Fibroblast of the conjunctiva (primary cell): ENCODE data around the gene UNC5B.
"Not testable (repeated sequence)": the region's sequence is repeated elsewhere in the genome, so short reads cannot be mapped to it uniquely, and the experiment has no call there.

Experiments used
- DNase-seq: peaks from one replicate; pipeline ENCODE4 v3.0.0-alpha.2; 2010; ENCODE audit warnings: low read depth

UNC5B gene

GRCh38 chr10:71209731-71210541 is 2.4 kb upstream of the UNC5B start:
- DNase-seq, result no peak

- DNase-seq, result no peak
Observed at GRCh38 chr10:71210542-71210871, 1.9 kb upstream of the UNC5B start.

GRCh38 chr10:71211053-71211452 is 1.3 kb upstream of the UNC5B start:
- no peak for DNase-seq

GRCh38 chr10:71211775-71212317 is 524 bp upstream of the UNC5B start:
- no peak for DNase-seq

GRCh38 chr10:71213127-71213621 is 804 bp downstream of the UNC5B start:
- peak; percentile 39 for DNase-seq

DNA sequence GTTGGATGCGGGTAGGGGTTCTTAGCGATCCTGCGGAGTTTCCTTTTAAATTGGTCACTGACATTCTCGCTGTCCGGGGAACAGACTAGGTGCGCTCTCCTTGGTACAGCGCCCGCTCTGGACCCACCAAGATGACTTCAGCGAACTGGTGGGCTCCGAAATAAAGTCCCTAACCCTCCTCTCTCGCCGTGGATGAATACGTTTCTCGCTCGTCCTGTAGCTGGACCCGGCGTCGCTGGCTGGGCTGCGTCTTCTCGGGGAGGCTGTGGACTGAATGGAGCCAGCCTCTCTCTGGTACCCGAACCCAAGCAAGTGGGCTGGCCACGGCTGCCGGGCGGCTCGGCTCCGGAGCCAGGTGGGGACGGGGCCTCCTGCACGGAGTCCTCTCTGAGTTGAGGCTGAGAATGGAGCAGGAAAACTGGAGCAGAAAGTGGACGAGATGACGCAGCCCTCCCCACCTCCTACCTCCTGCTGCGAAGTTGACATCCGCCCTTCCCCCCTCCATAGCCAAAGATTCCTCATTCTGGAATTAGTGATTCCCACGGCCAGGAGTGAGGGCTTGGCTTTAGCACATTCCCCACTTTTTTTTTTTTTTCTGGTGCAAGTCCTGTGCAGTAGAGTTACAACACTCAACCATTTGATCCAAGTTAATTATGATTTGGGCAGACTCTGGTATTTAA is 1.5 kb downstream of the UNC5B start:
- DNase-seq, result peak; percentile 22

DNA sequence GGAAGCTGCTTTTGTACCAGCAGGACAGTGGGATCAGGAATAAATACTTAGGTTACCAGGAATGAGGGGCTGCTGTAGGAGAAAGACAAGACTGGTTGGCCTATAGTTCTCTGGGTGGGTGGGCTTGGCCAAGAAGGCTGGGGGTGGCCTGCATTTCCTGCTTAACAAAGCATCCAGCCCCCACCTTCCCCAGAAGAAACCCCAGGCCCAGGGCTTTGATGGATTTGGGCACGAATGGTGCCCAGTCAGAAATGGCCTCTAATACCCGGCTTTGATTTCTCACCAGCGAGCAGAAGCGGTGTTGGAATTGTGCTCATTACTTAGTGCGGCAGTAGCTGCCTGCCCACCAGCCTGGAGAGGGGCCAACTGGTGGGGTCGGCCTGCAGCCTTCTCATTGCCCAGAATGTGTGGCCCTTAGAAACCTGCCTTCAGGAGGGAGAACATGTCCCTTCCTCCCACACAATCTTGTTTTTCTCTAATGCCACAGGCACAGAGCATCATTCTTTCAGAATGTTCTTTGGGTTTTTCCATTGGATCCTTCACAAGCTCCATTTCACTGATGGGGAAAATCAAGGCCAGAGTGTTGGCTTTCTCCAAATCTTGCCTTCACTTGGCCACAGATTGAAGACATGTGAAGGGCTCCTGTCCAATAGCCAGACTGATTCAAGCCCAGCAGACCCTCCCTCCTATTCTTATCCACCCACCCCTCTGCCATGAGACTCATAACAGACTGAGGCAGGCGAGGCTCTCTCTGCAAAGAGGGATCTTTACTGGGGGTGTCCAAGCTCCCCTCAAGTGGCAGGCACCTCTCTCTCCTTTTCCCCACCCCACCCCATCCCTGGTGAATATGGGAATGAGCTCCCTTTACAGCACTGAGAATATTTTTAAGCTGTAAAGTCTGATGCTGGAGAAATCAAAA is 2.5 kb downstream of the UNC5B start:
- no peak for DNase-seq

GRCh38 chr10:71216363-71216695 is 4.0 kb downstream of the UNC5B start:
- no peak for DNase-seq

DNA sequence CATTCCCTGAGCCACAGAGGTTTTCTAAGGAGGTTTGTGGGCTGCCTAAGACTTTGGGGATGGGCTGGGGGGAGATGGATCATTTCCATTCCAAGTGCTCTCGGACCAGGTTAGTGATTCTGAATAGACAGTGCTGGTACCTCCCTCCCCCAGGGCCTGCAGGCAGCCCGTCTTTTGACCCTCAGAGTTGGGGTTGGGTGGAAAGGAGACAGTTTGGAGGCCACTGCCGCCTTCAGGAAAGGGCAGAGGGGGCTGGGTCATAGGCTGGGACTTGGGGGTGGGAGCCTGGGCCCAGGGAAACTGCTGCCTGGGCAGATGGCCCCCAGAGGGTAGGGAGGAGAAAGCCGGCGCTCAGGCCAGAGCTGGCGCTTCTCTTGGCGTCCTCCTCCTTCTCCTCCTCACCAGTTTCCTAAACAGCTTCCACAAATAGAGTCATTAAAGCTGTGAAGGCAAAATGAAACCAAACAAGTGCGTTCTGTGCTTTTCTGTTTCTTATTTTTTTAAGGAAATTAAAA is 4.4 kb downstream of the UNC5B start:
- DNase-seq, result no peak

- DNase-seq, result no peak
Observed at GRCh38 chr10:71217266-71218045, 5.1 kb downstream of the UNC5B start.

GRCh38 chr10:71218046-71218650 is 5.8 kb downstream of the UNC5B start:
- DNase-seq, result no peak

DNA sequence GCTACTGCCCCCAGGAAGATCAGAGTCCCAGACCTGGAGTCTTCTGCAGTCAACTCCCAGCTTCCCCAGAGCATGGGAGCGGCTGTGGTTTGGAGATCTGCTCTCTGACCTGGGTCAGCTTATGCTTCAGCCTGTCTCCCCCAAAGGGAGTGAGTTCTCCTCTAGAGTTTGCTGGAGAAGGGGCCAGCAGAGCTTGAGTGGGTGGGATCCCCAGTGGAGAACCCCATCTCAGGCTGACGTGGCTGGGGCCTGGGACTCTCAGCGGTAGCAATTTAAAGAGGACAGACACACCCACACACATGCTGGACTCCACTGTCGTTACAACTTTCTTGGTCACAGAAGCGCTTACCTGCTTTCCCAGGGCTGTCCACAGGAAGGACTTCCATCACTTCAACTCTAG is 6.3 kb downstream of the UNC5B start:
- DNase-seq, result no peak

GRCh38 chr10:71219236-71219917 is 7.0 kb downstream of the UNC5B start:
- DNase-seq, result not testable (repeated sequence)

GRCh38 chr10:71219918-71220688 is 7.7 kb downstream of the UNC5B start:
- DNase-seq, result no peak

DNA sequence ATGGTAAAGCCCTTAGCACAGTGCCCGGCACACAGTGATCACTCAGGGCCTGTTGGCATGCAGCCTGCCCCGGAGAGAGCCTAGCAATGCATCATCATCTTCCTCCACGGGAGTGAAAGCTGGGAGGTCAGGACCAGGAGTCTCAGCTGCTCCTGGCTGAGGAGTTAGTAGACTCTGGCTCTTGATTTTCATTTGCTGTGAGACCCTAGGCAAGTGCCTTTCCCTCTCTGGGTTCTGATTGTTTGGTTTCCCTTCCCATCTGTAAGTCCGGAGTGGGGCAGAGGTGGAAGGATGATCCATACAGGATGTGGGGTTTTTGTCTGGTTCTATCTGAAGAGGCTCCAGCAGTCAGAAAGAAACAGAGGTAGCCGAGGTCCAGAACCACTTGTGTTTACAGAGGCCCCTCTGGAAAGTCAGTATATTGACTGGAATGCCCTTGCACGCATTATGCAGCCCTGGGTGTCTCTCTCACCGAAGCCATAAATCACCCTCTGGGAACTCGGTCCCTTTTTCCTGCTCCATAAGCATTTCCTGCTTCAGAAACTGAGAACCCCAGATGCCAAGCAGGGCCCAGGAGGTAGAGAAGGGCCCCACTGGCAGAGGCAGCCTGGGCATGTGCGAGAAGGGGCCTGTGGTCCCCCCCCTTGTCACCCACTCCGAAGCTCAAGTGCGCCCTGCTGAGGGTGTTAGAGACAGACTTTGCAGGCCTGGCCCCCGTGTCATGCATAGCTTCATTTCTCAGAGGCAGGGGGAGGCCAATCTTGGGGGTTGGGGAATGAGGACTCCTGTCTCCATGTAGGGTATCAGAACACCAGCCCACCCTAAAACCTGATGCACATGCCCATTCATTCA is 8.5 kb downstream of the UNC5B start:
- no peak for DNase-seq

GRCh38 chr10:71221586-71222202 is 9.3 kb downstream of the UNC5B start:
- peak; percentile 30 for DNase-seq

- no peak for DNase-seq
Observed at GRCh38 chr10:71222601-71223346, 10.4 kb downstream of the UNC5B start.
